GM04504 (cell line): ENCODE data around the gene CYP2A13.
"Not testable (repeated sequence)": the region's sequence is repeated elsewhere in the genome, so short reads cannot be mapped to it uniquely, and the experiment has no call there.

Source experiments
- DNase-seq: peaks from one replicate; pipeline ENCODE4 v3.0.0-alpha.2; 2012; ENCODE audit warnings: low read depth

The CYP2A13 gene, protein sequence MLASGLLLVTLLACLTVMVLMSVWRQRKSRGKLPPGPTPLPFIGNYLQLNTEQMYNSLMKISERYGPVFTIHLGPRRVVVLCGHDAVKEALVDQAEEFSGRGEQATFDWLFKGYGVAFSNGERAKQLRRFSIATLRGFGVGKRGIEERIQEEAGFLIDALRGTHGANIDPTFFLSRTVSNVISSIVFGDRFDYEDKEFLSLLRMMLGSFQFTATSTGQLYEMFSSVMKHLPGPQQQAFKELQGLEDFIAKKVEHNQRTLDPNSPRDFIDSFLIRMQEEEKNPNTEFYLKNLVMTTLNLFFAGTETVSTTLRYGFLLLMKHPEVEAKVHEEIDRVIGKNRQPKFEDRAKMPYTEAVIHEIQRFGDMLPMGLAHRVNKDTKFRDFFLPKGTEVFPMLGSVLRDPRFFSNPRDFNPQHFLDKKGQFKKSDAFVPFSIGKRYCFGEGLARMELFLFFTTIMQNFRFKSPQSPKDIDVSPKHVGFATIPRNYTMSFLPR

GRCh38 chr19:41088151-41088550, at the start of gene CYP2A13:
Gene CYP2A13 (plus strand): TSS chr19:41088451. CDS start chr19:41088472, 21 bp downstream.
- no peak for DNase-seq

DNA sequence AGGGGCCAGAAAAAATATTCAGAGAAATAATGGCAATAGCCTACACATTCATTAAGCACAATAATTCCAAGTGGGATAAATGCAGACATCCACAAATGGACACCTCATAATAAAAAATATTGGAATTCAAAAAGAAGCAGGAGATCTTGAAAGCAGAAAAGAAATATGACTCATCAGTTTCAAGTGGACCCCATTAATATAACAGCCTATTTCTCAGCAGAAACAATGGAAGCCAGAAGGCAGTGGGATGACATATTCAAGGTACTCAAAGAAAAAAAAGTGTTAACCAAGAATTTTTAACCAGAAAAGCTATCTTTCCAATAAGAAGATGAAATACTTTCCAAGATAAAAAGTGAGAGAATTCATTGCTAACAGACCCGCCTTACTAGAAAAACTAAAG, 48.4 kb upstream of the CYP2A13 start:
- DNase-seq, result no peak

DNA sequence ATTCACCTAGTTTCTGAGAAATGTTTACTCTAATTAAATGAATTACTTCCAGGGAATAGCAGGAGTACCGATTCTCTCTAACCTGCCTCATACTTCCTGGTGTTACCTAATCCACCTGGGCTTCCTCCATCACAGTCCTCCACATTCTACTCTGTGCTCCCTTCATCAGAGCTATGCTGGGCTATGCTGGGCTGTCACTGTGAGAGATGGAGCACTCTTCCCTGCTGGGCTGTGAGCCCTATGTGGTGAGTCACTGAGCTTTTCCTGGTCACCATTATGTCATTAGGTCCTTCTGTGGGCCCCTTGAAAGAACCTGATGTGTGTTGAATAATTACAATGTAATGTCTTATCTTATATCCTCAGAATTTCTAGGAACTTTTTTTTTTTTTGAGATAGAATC, 43.2 kb upstream of the CYP2A13 start:
- not testable (repeated sequence) for DNase-seq

- DNase-seq, result no peak
Measured at GRCh38 chr19:41050426-41050825, 37.8 kb upstream of the CYP2A13 start.

GRCh38 chr19:41052162-41052561, 36.1 kb upstream of the CYP2A13 start:
- not testable (repeated sequence) for DNase-seq

- DNase-seq, result not testable (repeated sequence)
Measured at GRCh38 chr19:41053331-41053730, 34.9 kb upstream of the CYP2A13 start.

GRCh38 chr19:41064974-41065569, 23.2 kb upstream of the CYP2A13 start:
- DNase-seq, result peak; percentile 3

DNA sequence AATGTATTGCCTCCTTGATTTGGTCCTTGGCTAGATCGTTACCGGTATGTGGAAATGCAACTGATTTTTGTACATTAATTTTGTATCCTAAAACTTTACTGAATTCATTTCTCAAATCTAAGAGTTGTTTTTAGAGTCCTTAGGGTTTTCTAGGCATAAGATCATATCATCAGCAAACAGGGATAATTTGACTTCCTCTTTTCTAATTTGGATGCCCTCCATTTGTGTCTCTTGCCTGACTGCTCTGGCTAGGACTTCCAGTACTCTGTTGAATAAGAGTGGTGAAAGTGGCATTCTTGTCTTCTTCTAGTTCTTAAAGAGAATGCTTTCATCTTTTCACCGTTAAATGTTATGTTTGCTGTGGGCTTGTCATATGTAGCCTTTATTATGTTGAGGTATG, 12.0 kb upstream of the CYP2A13 start:
- DNase-seq, result no peak

GRCh38 chr19:41083516-41083915, 4.7 kb upstream of the CYP2A13 start:
- DNase-seq, result no peak

DNA sequence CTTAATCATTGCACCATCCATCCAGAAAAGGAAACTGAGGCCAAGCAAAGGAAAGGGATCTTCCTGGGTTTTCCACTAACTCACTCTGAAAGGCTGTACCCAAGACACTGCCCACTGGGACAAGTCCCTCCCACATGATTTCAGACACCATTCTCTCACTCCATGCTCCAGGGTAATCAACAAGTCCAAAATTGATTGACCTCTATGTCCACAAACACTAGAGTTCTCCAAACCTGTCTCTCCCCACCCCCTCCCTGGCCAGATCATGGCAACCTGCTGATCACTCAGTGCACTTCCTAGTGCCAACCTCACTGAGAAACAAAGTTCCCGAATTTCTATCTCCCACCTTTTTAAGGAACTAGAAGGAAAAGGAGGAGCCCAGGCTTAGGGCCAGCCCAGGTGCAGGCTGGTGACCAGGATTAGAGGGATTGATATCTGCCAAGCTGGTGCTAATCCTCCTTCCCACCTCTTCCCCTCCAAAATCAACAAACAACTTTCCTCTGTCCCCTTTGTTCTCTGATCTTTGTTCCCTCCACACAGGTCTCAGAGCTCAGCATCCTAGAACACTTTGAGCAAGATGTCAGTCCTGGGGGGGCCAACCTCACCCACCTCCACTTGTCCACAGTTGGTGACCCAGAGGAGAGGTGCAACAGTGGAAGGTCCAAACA, 2.4 kb upstream of the CYP2A13 start:
- DNase-seq, result no peak

- DNase-seq, result no peak
Measured at GRCh38 chr19:41089959-41090358, 1.7 kb downstream of the CYP2A13 start.

DNA sequence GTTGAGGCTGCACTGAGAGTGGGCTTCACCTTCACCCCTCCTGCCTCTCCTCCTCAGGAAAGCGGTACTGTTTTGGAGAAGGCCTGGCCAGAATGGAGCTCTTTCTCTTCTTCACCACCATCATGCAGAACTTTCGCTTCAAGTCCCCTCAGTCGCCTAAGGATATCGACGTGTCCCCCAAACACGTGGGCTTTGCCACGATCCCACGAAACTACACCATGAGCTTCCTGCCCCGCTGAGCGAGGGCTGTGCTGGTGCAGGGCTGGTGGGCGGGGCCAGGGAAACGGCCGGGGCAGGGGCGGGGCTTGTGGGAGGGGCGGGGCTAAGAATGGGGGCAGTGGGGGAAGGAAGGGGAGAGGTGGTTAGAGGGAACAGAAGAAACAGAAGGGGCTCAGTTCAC, 7.5 kb downstream of the CYP2A13 start:
- DNase-seq, result no peak

- no peak for DNase-seq
Measured at GRCh38 chr19:41096353-41096752, 8.1 kb downstream of the CYP2A13 start.

- DNase-seq, result no peak
Measured at GRCh38 chr19:41097302-41097701, 9.1 kb downstream of the CYP2A13 start.

- no peak for DNase-seq
Measured at GRCh38 chr19:41098762-41099161, 10.5 kb downstream of the CYP2A13 start.

GRCh38 chr19:41102210-41102609, 14.0 kb downstream of the CYP2A13 start:
- DNase-seq, result not testable (repeated sequence)

DNA sequence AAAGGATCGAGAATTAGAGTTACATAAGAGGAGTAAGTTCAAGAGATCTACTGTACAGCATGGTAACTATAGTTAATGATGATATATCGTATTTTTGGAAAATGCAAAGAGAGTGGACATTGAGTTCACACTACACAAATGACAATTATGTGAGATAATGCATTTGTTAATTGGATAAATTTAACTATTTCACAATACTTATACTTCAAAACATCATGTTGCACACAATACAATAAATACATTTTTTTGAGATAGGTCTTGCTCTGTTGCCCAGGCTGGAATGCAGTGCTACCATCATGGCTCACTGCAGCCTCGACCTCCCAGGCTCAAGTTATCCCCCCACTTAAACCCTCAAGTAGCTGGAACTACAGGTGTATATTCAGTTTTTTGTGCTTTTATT, 17.9 kb downstream of the CYP2A13 start:
- no peak for DNase-seq

DNA sequence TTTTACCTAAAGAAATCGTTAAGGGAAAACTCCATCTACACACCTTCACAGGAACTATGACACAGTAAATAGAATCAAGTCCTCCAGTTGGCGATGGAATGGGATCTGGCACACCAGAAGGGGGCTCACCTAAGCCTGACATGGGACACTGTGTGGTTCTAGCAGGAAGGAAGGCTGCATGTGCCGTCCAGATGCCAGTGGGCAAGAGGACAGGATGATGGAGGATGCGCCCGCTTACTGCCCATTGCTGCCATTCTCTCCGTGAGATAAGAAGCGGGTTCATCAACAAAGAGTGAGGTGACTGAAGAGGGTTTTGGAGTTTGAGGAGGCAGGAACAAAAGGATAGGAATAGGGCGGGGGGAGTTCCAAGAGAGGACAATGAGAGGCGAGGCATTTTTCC, 23.0 kb downstream of the CYP2A13 start:
- DNase-seq, result no peak

DNA sequence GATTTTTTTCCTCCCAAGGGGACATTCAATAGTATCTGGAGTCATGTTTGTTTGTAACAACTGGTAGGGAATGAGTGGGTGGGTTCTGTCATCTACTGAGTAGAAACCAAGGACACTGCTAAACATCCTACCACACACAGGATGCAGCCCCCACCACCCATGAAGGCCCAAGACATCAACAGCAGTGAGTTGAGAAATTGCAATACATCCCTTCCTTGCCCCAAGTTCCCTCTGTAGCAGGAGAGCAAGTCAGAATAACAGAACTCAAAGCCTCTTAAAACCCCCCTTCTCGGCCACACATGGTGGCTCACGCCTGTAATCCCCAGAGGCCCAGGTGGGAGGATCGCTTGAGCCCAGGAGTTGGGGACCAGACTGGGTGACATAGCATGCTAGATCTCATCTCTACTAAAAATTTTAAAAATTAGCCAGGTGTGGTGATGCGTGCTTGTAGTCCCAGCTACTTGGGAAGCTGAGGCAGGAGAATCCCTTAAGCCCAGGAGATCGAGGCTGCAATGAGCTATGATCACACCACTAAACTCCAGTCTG, 23.6 kb downstream of the CYP2A13 start:
- DNase-seq, result no peak

- DNase-seq, result no peak
Measured at GRCh38 chr19:41112728-41113290, 24.6 kb downstream of the CYP2A13 start.

GRCh38 chr19:41114132-41114531, 25.9 kb downstream of the CYP2A13 start, which contains the start of gene CYP2F1:
Gene CYP2F1 (plus strand): TSS chr19:41114432. CDS start chr19:41116189, 1,757 bp downstream.
- no peak for DNase-seq

GRCh38 chr19:41116261-41116660, 28.0 kb downstream of the CYP2A13 start:
- no peak for DNase-seq
